Panc1 (cell line): Measurements from ENCODE around the gene SLC34A3. TPM values are rescaled to one million over a fixed set of nuclear protein-coding genes. Genes with fewer than 3 reads are reported as not detected.

Experiments used
- ATAC-seq: fragments of 200-7000 bp; cut with Tn5 transposase; 2 replicates; pipeline ENCODE4 v1.9.1; 2020; ENCODE audit warnings: mild to moderate bottlenecking, moderate library complexity
- BruUV-seq: library from RNA; stranded (reverse); fragments of 400-500 nt; replicated peaks from 2 replicates; lab custom pipeline; 2021; lab: Mats Ljungman, UMichigan
- CTCF ChIA-PET: fragments of 300-600 bp; sonication (Branson Sonifier 250); formaldehyde crosslinking; loops from one replicate; lab custom pipeline; 2022; ENCODE audit warnings: antibody characterized with exemption; lab: Charles Lee
- POLR2A ChIA-PET: fragments of 300-600 bp; sonication (Branson Sonifier 250); formaldehyde crosslinking; loops from one replicate; lab custom pipeline; 2022; ENCODE audit warnings: antibody characterized with exemption; lab: Charles Lee
- DNase-seq: peaks from one replicate; pipeline ENCODE4 v3.0.0-alpha.2; 2010; ENCODE audit warnings: low read depth, low spot score
- H3K27ac ChIP-seq: 2 replicates; pipeline ENCODE4 v1.5.1; 2011; ENCODE audit warnings: mild to moderate bottlenecking, low read length, inconsistent platforms
- H3K27me3 ChIP-seq: fragments of 200-500 bp; sonication (Bioruptor generic); 2 replicates; pipeline ENCODE4 v1.6.0; 2014; ENCODE audit warnings: low read length, inconsistent platforms; ENCODE audit not compliant: control insufficient read depth, insufficient read depth
- H3K36me3 ChIP-seq: fragments of 200-500 bp; sonication (Bioruptor generic); 2 replicates; pipeline ENCODE4 v1.5.1; 2014; ENCODE audit warnings: inconsistent platforms, mild to moderate bottlenecking, low read length, moderate library complexity; ENCODE audit not compliant: control insufficient read depth, insufficient read depth
- H3K4me1 ChIP-seq: 2 replicates; pipeline ENCODE4 v1.5.1; 2011; ENCODE audit warnings: inconsistent platforms, mild to moderate bottlenecking, low read length, moderate library complexity; ENCODE audit not compliant: control insufficient read depth, insufficient read depth
- H3K4me3 ChIP-seq, 2 experiments: 2 replicates each; pipeline ENCODE4 v1.5.1; 2011 to 2012; ENCODE audit warnings: low read depth in 2 of 2, low read length in 2 of 2, mild to moderate bottlenecking in 2 of 2, inconsistent platforms in 1 of 2, moderate library complexity in 1 of 2
- H3K9me3 ChIP-seq: fragments of 200-500 bp; sonication (Bioruptor generic); 2 replicates; pipeline ENCODE4 v1.5.1; 2014; ENCODE audit warnings: low read depth, mild to moderate bottlenecking, inconsistent platforms, low read length, moderate library complexity; ENCODE audit not compliant: control insufficient read depth, insufficient read depth
- POLR2AphosphoS5 ChIP-seq: IDR thresholded peaks from 2 replicates; pipeline ENCODE4 v1.6.1; 2012; ENCODE audit warnings: mild to moderate bottlenecking, low read depth, low read length, moderate library complexity
- SIN3A ChIP-seq: IDR thresholded peaks from 2 replicates; pipeline ENCODE4 v1.6.1; 2012; ENCODE audit warnings: low read depth, mild to moderate bottlenecking, low read length, moderate library complexity, borderline replicate concordance; ENCODE audit not compliant: insufficient read depth
- TCF7L2 ChIP-seq: IDR thresholded peaks from 2 replicates; pipeline ENCODE4 v1.6.1; 2011; ENCODE audit warnings: mild to moderate bottlenecking, low read depth, low read length, inconsistent platforms
- in situ Hi-C: cut with HindIII; loops from 2 replicates; pipeline ENCODE4 v1.10.0; 2016; ENCODE audit warnings: low sequenced_read_pairs, low pct_unique_long_range_greater_than_20kb
- intact Hi-C: fragments of 100-400 bp; cut with micrococcal nuclease; formaldehyde crosslinking; loops from one replicate; pipeline ENCODE4 v1.10.0; 2022; ENCODE audit not compliant: unreplicated experiment
- total RNA-seq: library from RNA; stranded (reverse); gene quantifications from one replicate; pipeline ENCODE4 v1.2.1, GENCODE V29; 2021; ENCODE audit not compliant: unreplicated experiment
- TF ChIP-seq, protein P1 (sequence below), 2 experiments: IDR thresholded peaks; 2 replicates each; pipeline ENCODE4 v1.6.1; 2011 to 2012; ENCODE audit warnings: low read depth in 2 of 2, control low read depth in 1 of 2, low read length in 1 of 2, mild to moderate bottlenecking in 1 of 2, moderate library complexity in 1 of 2; ENCODE audit not compliant: insufficient read depth in 1 of 2
- TF ChIP-seq, protein P2 (sequence below): fragments of 450-650 bp; IDR thresholded peaks from 2 replicates; pipeline ENCODE4 v1.5.1; 2017; ENCODE audit warnings: mild to moderate bottlenecking

SLC34A3 gene
- total RNA-seq, 1 experiment from 2014 or later, result not detected

DNA sequence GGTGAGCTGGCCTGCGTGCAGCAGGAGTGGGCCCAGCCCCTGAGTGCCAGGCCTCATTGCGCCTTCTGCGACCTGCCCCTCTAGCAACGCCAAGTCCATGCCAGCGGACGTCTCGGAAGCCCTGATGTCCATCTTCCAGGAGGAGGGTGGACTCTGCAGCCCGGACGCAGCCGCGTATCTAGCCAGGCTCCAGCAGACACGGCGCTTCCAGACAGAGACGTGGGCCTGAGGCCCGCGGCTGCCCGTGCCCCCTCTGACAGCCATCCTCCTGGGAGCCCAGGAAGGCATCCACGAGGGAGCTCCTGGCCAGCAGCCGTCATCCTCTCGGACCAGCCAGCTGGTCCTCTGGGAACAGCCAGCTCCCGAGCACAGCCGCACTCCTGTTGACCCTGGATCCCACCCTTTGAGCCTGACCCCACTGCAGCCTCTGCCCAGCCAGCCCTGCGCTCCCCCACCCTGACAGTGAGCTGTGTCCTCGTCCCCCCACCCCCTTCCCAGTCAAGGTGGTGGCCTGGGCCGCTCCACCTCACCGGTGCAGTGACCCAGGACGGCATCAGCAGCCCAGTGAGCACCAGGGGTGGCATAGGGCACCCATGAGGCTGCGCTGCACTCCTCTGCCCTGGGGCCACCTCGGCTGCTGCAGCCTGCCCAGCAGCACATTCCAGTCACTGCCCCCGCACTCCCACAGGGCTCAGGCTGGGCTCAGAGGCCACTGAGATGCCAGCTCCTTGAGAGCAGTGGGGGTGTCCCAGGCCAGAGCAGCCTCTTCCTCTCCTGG is 14.3 kb upstream of the SLC34A3 start:
- H3K27me3 ChIP-seq, result no peaks in the 10 kb centered on the region
- DNase-seq (no peak), ATAC-seq (no peak)
- peak overlapping the region; percentile 86; the same call in 1 of the 2 replicates for H3K27ac ChIP-seq
- no peaks in the 10 kb centered on the region for H3K9me3 ChIP-seq
- CTCF ChIA-PET, result interaction anchor here (0.6 kb wide), 2 partner anchors 89 to 454 kb away, joined by 5 to 7 read pairs; no protein-coding TSS in a partner anchor
- H3K36me3 ChIP-seq, result no peaks in the 10 kb centered on the region
- in situ Hi-C loops (no loop called here), intact Hi-C loops (no loop called here)
- no TSS peak for BruUV-seq
- peaks cover 26% of the 10 kb centered on the region for H3K4me1 ChIP-seq
- no peak overlapping the region; a peak in 1 of 4 replicates for H3K4me3 ChIP-seq
- POLR2A ChIA-PET, result no interaction called here
- TF ChIP-seq SIN3A, result no peak
- TF ChIP-seq, protein P1, sequence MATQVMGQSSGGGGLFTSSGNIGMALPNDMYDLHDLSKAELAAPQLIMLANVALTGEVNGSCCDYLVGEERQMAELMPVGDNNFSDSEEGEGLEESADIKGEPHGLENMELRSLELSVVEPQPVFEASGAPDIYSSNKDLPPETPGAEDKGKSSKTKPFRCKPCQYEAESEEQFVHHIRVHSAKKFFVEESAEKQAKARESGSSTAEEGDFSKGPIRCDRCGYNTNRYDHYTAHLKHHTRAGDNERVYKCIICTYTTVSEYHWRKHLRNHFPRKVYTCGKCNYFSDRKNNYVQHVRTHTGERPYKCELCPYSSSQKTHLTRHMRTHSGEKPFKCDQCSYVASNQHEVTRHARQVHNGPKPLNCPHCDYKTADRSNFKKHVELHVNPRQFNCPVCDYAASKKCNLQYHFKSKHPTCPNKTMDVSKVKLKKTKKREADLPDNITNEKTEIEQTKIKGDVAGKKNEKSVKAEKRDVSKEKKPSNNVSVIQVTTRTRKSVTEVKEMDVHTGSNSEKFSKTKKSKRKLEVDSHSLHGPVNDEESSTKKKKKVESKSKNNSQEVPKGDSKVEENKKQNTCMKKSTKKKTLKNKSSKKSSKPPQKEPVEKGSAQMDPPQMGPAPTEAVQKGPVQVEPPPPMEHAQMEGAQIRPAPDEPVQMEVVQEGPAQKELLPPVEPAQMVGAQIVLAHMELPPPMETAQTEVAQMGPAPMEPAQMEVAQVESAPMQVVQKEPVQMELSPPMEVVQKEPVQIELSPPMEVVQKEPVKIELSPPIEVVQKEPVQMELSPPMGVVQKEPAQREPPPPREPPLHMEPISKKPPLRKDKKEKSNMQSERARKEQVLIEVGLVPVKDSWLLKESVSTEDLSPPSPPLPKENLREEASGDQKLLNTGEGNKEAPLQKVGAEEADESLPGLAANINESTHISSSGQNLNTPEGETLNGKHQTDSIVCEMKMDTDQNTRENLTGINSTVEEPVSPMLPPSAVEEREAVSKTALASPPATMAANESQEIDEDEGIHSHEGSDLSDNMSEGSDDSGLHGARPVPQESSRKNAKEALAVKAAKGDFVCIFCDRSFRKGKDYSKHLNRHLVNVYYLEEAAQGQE (IDR thresholded peaks at IDR 0.05; ENCODE audit: insufficient read depth in 1 of 2, low read depth in 2 of 2, low read length in 1 of 2), result no peak
- TF ChIP-seq, protein P2, sequence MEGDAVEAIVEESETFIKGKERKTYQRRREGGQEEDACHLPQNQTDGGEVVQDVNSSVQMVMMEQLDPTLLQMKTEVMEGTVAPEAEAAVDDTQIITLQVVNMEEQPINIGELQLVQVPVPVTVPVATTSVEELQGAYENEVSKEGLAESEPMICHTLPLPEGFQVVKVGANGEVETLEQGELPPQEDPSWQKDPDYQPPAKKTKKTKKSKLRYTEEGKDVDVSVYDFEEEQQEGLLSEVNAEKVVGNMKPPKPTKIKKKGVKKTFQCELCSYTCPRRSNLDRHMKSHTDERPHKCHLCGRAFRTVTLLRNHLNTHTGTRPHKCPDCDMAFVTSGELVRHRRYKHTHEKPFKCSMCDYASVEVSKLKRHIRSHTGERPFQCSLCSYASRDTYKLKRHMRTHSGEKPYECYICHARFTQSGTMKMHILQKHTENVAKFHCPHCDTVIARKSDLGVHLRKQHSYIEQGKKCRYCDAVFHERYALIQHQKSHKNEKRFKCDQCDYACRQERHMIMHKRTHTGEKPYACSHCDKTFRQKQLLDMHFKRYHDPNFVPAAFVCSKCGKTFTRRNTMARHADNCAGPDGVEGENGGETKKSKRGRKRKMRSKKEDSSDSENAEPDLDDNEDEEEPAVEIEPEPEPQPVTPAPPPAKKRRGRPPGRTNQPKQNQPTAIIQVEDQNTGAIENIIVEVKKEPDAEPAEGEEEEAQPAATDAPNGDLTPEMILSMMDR, result no peak
- no peak for TF ChIP-seq POLR2AphosphoS5
- no peak for TF ChIP-seq TCF7L2

DNA sequence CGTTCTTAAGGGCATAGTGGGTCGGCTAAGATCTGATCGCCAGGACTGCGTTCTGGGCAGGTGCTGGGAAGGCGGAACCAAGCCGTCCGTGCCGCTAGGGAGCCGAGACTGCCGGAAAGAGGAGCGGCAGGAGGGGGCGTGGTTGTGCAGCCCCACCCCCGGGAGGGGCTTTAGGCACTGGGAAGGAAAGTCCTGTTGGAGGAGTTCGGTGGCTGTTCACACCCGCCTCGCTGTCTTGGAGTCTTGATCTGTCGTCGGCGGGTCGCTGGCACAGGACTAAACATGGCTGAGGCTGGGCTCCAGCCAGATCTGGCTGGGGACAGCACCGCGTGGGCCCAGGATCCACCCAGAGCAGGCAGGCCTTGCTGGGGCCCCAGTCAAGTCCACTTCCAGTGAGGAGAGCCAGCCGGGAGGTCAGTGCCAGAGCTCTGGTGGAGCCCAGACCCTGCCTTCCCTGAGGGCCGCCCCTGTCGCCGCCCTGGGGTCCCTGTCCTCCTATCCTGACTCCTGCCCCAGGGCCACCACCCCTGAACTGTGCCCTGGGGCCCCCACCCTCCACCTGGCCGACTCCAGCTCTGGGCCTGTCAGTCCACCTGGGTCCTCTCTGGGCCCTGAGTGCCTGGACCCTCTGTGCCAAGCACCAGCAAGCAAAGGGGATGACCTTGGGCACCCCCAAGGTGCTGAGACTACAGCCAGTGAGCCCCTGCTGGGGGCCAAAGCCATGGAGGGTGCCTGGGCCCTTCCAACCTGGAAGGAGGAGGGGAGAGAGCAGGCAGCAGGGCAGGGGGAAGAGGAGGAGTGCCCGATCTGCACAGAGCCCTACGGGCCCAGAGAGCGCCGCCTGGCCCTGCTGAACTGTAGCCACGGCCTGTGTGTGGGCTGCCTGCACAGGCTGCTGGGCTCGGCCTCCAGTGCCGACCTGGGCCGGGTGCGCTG is 13.2 kb upstream of the SLC34A3 start:
- Histone ChIP-seq H3K4me3 (peak overlapping the region; percentile 33 to 48), H3K27ac (peak overlapping the region; percentile 86), H3K36me3 (no peaks in the 10 kb centered on the region), H3K27me3 (no peaks in the 10 kb centered on the region), H3K9me3 (no peaks in the 10 kb centered on the region), H3K4me1 (peaks cover 26% of the 10 kb centered on the region)
- DNase-seq, result no peak
- no peak; the same call in 1 of the 2 replicates for TF ChIP-seq SIN3A
- TF ChIP-seq, protein P1 (IDR thresholded peaks at IDR 0.05; ENCODE audit: insufficient read depth in 1 of 2, low read depth in 2 of 2, low read length in 1 of 2), result no peak
- no peak for TF ChIP-seq TCF7L2
- peak; percentile 65 for TF ChIP-seq POLR2AphosphoS5
- TF ChIP-seq, protein P2, result 0 out of 2 replicates have a peak, but pooled peaks have one; percentile 19
- ChIA-PET CTCF (interaction anchor here (0.6 kb wide), 1 partner anchor 455 kb away, joined by 5 read pairs; no protein-coding TSS in a partner anchor), POLR2A (no interaction called here)
- no TSS peak for BruUV-seq
- intact Hi-C loops, result no loop called here
- peak; percentile 73 for ATAC-seq
- in situ Hi-C loops, result no loop called here
